ENCODE results near the gene TMEM135.

Gene TMEM135

DNA sequence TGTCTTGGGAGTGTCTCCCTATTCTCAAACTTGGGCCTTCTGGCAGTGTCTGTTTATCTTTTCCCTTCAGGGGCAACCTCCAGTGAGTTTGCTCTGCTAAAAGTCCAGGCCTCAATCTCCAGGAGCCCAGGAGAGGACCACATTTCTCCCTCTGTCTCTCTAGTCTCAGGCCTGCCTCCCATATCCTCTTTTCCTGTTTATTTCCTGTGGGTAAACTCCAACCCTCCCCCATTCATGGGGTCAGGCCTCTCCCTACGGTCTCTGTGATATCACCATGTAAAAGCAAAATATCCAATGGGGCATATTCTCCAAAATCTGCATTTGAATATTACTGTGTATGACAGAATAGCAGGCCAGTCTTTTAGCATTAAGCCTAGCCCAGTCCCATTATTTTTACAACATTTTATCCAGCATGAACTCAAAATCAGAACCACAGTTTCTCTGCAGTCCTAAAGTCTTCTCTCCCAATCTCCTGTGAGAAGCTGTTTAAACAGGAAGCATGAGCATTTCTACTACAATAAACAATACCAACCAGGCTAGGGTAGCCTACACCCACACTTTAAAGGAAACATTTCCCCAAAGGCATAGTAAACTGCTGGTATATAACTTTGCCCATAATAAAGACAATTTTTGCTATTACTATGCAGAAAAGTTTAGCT, 18.0 kb upstream of the TMEM135 start:
- TF ChIP-seq, protein P1, sequence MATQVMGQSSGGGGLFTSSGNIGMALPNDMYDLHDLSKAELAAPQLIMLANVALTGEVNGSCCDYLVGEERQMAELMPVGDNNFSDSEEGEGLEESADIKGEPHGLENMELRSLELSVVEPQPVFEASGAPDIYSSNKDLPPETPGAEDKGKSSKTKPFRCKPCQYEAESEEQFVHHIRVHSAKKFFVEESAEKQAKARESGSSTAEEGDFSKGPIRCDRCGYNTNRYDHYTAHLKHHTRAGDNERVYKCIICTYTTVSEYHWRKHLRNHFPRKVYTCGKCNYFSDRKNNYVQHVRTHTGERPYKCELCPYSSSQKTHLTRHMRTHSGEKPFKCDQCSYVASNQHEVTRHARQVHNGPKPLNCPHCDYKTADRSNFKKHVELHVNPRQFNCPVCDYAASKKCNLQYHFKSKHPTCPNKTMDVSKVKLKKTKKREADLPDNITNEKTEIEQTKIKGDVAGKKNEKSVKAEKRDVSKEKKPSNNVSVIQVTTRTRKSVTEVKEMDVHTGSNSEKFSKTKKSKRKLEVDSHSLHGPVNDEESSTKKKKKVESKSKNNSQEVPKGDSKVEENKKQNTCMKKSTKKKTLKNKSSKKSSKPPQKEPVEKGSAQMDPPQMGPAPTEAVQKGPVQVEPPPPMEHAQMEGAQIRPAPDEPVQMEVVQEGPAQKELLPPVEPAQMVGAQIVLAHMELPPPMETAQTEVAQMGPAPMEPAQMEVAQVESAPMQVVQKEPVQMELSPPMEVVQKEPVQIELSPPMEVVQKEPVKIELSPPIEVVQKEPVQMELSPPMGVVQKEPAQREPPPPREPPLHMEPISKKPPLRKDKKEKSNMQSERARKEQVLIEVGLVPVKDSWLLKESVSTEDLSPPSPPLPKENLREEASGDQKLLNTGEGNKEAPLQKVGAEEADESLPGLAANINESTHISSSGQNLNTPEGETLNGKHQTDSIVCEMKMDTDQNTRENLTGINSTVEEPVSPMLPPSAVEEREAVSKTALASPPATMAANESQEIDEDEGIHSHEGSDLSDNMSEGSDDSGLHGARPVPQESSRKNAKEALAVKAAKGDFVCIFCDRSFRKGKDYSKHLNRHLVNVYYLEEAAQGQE (IDR thresholded peaks at IDR 0.05; ENCODE audit: insufficient read depth in 1 of 2, low read depth in 2 of 2, low read length in 2 of 2), result no peak
- TF ChIP-seq POLR2AphosphoS5 (IDR thresholded peaks at IDR 0.05; ENCODE audit: low read depth, low read length), result no peak
- peak; percentile 65 for TF ChIP-seq FOXP2 (optimal IDR thresholded peaks at IDR 0.05; ENCODE audit: borderline replicate concordance, extremely low read depth, extremely low read length, insufficient read depth)

DNA sequence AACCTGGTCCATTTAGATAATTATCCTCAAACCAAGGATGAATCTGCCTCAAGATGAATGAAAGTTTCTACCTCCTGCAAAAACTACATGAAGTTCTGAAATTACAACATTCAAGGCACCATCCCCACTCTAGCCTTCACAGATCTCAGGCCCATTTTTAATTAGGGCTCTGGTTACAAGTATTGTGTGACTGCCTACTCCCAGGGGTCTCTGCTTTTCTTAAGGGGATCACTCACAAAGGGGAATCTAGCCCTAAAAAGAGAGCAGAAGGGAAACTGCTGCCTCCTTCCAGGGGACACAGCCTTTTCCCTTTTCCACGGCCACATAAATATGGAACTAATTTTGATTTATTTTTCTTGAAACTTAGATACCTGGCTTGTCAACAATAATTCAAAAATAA, 17.4 kb upstream of the TMEM135 start:
- TF ChIP-seq SIN3A (IDR thresholded peaks at IDR 0.05; ENCODE audit: borderline replicate concordance, insufficient read depth, low read length), result no peak
- TF ChIP-seq, protein P1 (IDR thresholded peaks at IDR 0.05; ENCODE audit: insufficient read depth in 1 of 2, low read depth in 2 of 2, low read length in 2 of 2), result no peak
- TF ChIP-seq POLR2AphosphoS5 (IDR thresholded peaks at IDR 0.05; ENCODE audit: low read depth, low read length), result no peak
- no peak for TF ChIP-seq TAF1 (IDR thresholded peaks at IDR 0.05; ENCODE audit: borderline replicate concordance, insufficient read depth, low read length)
- no peak for TF ChIP-seq FOXP2 (optimal IDR thresholded peaks at IDR 0.05; ENCODE audit: borderline replicate concordance, extremely low read depth, extremely low read length, insufficient read depth)

DNA sequence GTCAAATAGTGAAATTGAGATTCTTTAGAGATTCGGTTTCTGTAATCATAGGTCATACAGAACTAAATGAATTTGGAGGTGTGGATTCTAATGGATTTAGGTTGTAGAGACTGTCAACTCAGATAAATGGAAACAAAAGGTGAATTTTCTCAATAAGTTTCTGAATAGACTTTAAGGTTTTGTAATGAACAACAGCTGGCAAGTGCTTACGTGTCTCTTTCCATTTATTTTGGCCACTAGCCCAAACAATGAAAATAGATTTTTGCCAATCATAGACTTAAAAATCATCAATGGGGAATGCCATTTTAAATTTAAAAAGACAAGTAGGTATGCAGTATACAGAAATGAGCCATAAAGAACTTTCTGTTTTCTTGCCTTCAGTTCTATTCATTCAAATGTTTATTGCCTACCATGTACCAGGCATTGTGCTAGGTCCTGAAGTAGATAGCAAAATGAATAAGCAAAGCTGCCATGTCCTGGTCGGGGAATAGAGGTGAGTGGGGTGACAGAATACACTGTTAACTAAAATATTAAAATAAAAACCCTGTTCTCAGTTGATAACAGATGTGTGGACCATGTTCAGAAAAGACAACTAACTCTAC, 16.9 kb upstream of the TMEM135 start:
- no peak for TF ChIP-seq POLR2AphosphoS5 (IDR thresholded peaks at IDR 0.05; ENCODE audit: low read depth, low read length)
- TF ChIP-seq TAF1 (IDR thresholded peaks at IDR 0.05; ENCODE audit: borderline replicate concordance, insufficient read depth, low read length), result no peak
- TF ChIP-seq FOXP2 (optimal IDR thresholded peaks at IDR 0.05; ENCODE audit: borderline replicate concordance, extremely low read depth, extremely low read length, insufficient read depth), result no peak
- TF ChIP-seq, protein P1 (IDR thresholded peaks at IDR 0.05; ENCODE audit: insufficient read depth in 1 of 2, low read depth in 2 of 2, low read length in 2 of 2), result no peak
- no peak for TF ChIP-seq SIN3A (IDR thresholded peaks at IDR 0.05; ENCODE audit: borderline replicate concordance, insufficient read depth, low read length)

DNA sequence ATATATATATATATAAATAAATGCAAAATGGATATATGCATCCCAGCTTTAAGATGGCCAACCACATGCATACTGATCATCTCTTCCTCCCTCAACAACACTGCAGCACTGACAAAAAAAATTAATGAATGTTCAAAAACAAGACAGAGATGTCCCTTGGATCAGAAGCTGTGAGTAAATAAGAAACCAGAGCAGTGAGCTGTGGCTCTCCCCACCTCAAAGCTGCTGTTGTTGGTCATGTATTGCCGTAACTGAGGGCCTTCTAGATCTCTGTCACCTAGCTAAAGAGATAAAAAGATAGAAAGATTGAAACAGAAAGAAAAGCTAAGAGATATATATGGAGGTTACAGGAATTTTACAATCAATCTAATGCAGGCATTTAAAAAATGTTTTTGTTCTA, 15.5 kb upstream of the TMEM135 start:
- TF ChIP-seq, protein P1 (IDR thresholded peaks at IDR 0.05; ENCODE audit: insufficient read depth in 1 of 2, low read depth in 2 of 2, low read length in 2 of 2), result no peak
- TF ChIP-seq SIN3A (IDR thresholded peaks at IDR 0.05; ENCODE audit: borderline replicate concordance, insufficient read depth, low read length) (no peak), TAF1 (IDR thresholded peaks at IDR 0.05; ENCODE audit: borderline replicate concordance, insufficient read depth, low read length) (no peak), POLR2AphosphoS5 (IDR thresholded peaks at IDR 0.05; ENCODE audit: low read depth, low read length) (no peak), FOXP2 (optimal IDR thresholded peaks at IDR 0.05; ENCODE audit: borderline replicate concordance, extremely low read depth, extremely low read length, insufficient read depth) (no peak)

Measured in PFSK-1 (cell line).